Heart left ventricle (tissue), 16 donors: ENCODE results near the gene SOX8. TPM values are rescaled to one million over a fixed set of nuclear protein-coding genes. Genes with fewer than 3 reads are reported as not detected.
"Not testable (repeated sequence)": the region's sequence is repeated elsewhere in the genome, so short reads cannot be mapped to it uniquely, and the experiment has no call there.

Experiments used
- ATAC-seq, 4 donors: fragments of 200-7000 bp; cut with Tn5 transposase; one replicate each; pipeline ENCODE4 v1.9.1; 2020 to 2022; ENCODE audit warnings: moderate library complexity in 4 of 4, mild to moderate bottlenecking in 3 of 4, moderate number of reproducible peaks in 1 of 4
- DNase-seq, 5 donors: peaks; one replicate each; pipeline ENCODE4 v3.0.0-alpha.2; 2020
- H3K27ac ChIP-seq, 12 donors: fragments of 200-600 bp; sonication (generic) in 4 of 12; one replicate each; pipeline versions ENCODE4 v1.5.0 to v1.8.0; 2016 to 2022; ENCODE audit warnings: mild to moderate bottlenecking in 2 of 12
- H3K27me3 ChIP-seq, 9 donors: fragments of 200-600 bp; sonication (generic) in 2 of 9; one replicate each; pipeline versions ENCODE4 v1.5.1 to v1.8.0; 2016 to 2022; ENCODE audit warnings: mild to moderate bottlenecking in 3 of 9
- H3K36me3 ChIP-seq, 9 donors: fragments of 200-600 bp; sonication (generic) in 2 of 9; one replicate each; pipeline versions ENCODE4 v1.5.0 to v1.8.0; 2018 to 2022; ENCODE audit warnings: mild to moderate bottlenecking in 2 of 9
- H3K4me1 ChIP-seq, 12 donors: fragments of 200-600 bp; sonication (generic) in 4 of 12; one replicate each; pipeline versions ENCODE4 v1.5.0 to v1.8.0; 2016 to 2022; ENCODE audit warnings: mild to moderate bottlenecking in 3 of 12
- H3K4me3 ChIP-seq, 12 donors: fragments of 200-600 bp; sonication (generic) in 4 of 12; one replicate each; pipeline versions ENCODE4 v1.5.0 to v1.8.0; 2017 to 2022; ENCODE audit warnings: mild to moderate bottlenecking in 9 of 12, moderate library complexity in 4 of 12
- H3K9me3 ChIP-seq, 12 donors: fragments of 200-600 bp; sonication (generic) in 4 of 12; one replicate each; pipeline versions ENCODE4 v1.5.0 to v1.8.0; 2016 to 2022; ENCODE audit warnings: mild to moderate bottlenecking in 1 of 12
- POLR2A ChIP-seq, 2 donors: fragments of 450-650 bp; IDR thresholded peaks; one replicate each; pipeline ENCODE4 v1.6.1; 2017; ENCODE audit warnings: antibody characterized with exemption in 2 of 2, mild to moderate bottlenecking in 2 of 2, moderate library complexity in 2 of 2
- WGBS, 4 donors: extraction: QIAGEN DNeasy Blood & Tissue Kit in 2 of 4; methylation state at CpG; one replicate each; pipeline versions ENCODE4 v1.1.5 to v1.1.7; 2013 to 2018; 5-methylcytosine and 5-hydroxymethylcytosine counted together
- intact Hi-C, 10 donors: fragments of 100-400 bp; cut with DNase I; formaldehyde crosslinking; loops; one replicate each; pipeline versions ENCODE4 v1.11.1 to v1.14.2; 2022
- polyA plus RNA-seq, 2 donors: library from polyadenylated mRNA; stranded (reverse); fragments of 200-250 nt; gene quantifications; one replicate each; pipeline ENCODE4 v1.2.3, GENCODE V29; 2013
- total RNA-seq, 9 donors: library from RNA; depleted of rRNA in 2 of 9; stranded (reverse); fragments of >200 nt in 2 of 9; fragmentation: NEBNext Ultra II Directional in 3 of 9; extraction: Animal tissue kit (Norgen Biotek cat#: 25700) in 3 of 9; gene quantifications; one replicate each; pipeline versions ENCODE4 v1.1.0 to v1.2.4, GENCODE V29; 2016 to 2023
- TF ChIP-seq, protein P1 (sequence below), 12 donors: fragments of 200-600 bp; sonication (generic) in 4 of 12; IDR thresholded peaks; one replicate each; pipeline versions ENCODE4 v1.5.0 to v1.8.0; 2018 to 2022; ENCODE audit warnings: antibody characterized with exemption in 12 of 12, mild to moderate bottlenecking in 5 of 12
- donor health status: ischemic (EF 13 %, LVEDD 7.1; RV severe dilation, severe dysfunction).
- donor health status: healthy with polysubstance abuse.
- donor health status: DM: no; HTN: yes; CAD: no.
- donor health status: DM: no; HTN: no; CAD: no.
- donor health status: ischemic (EF 25% LVEDD 6.9; RV normal size, moderate dysfunction).
- donor health status: ischemic (EF 25% LVEDD 5.7; RV mildly dilated, moderate dysfunction).
- donor health status: healthy.
- donor health status: DM: yes; HTN: yes; CAD: no.
- donor health status: ischemic (EF 35%, LVEDD 5.7; RV mildly dilated, moderate dysfunction).
- donor health status: nonischemic (EF 11% LVEDD 7.7; RV severe dilation, severe dysfunction).
- donor health status: DM: yes; HTN: yes; CAD: no.
- donor health status: PGD.
- donor health status: ischemic (EF 29% LVEDD 5.4; RV normal size, mild dysfunction).
- donor health status: nonischemic (EF 23%, LVEDD 6.1; RV moderate dilation, normal function).

SOX8 gene
- total and polyA plus RNA-seq, 11 donors: 0.44 to 1.3 (median 0.77) TPM

DNA sequence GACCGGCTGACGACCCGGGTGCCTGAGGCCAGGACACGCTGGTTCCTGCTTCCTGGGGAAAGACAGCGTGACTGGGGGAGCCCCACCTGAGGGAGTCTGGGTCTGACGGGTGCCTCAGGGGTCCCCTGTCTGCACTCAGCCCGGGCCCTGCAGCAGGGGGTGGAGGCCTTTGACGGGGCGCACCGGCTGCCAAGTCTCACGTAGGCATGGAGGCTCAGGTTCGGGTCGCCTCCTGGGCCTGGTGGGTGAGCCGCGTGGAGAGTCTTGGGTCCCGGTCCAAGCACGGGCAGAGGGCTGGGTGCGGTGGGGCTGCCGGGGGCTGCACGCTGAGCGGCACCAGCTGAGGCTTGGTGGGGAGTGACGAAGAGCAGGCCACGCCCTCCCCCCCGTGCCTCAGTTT is 40.9 kb downstream of the SOX8 start:
- H3K9me3 ChIP-seq: no peaks in the 10 kb centered on the region
- H3K36me3 ChIP-seq: no peaks in the 10 kb centered on the region
- no peak for ATAC-seq
- no peak for DNase-seq
- H3K27ac ChIP-seq: no peak overlapping the region
- peaks cover 0 to 26% (median 3%) of the 10 kb centered on the region in 12 donors for H3K4me1 ChIP-seq
- WGBS, 4 donors: 66 to 85% (median 74%) methylated on average over 6 to 24 of the region's 24 CpGs
- TF ChIP-seq, protein P1, sequence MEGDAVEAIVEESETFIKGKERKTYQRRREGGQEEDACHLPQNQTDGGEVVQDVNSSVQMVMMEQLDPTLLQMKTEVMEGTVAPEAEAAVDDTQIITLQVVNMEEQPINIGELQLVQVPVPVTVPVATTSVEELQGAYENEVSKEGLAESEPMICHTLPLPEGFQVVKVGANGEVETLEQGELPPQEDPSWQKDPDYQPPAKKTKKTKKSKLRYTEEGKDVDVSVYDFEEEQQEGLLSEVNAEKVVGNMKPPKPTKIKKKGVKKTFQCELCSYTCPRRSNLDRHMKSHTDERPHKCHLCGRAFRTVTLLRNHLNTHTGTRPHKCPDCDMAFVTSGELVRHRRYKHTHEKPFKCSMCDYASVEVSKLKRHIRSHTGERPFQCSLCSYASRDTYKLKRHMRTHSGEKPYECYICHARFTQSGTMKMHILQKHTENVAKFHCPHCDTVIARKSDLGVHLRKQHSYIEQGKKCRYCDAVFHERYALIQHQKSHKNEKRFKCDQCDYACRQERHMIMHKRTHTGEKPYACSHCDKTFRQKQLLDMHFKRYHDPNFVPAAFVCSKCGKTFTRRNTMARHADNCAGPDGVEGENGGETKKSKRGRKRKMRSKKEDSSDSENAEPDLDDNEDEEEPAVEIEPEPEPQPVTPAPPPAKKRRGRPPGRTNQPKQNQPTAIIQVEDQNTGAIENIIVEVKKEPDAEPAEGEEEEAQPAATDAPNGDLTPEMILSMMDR (IDR thresholded peaks at IDR 0.05): no peak
- TF ChIP-seq POLR2A (IDR thresholded peaks at IDR 0.05): no peak
- intact Hi-C loops: no loop called here
- H3K4me3 ChIP-seq: no peak overlapping the region
- peaks cover 0 to 53% (median 15%) of the 10 kb centered on the region in 9 donors for H3K27me3 ChIP-seq

DNA sequence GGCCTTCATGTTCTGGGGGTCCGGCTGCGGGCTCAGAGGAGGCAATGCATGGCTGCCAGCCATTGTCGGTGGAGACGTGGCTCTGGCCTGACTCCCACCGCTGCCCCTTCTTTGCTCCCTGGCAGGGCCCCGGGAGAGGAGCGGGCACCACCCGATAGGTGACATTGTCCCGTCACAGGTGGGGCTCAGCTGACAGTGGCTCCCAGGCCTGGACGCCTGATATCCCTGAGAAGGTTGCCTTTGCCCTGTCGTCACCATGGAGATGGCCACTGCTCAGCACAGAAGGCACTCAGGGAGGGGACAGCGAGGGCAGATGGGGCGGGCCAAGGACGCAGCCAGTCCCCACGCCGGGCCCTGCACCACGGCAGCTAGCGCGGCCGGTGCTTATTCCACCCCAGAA is 42.6 kb downstream of the SOX8 start:
- intact Hi-C loops: no loop called here
- H3K4me1 ChIP-seq: peaks cover 0 to 33% (median 0%) of the 10 kb centered on the region in 12 donors
- no peaks in the 10 kb centered on the region for H3K9me3 ChIP-seq
- WGBS, 4 donors: 68 to 84% (median 76%) methylated on average over 16 to 20 of the region's 20 CpGs
- H3K27me3 ChIP-seq: peaks cover 2 to 68% (median 22%) of the 10 kb centered on the region in 9 donors
- ATAC-seq: no peak
- no peak for TF ChIP-seq POLR2A (IDR thresholded peaks at IDR 0.05)
- TF ChIP-seq, protein P1 (IDR thresholded peaks at IDR 0.05): no peak
- DNase-seq: no peak
- H3K36me3 ChIP-seq: no peaks in the 10 kb centered on the region
- H3K27ac ChIP-seq: no peak overlapping the region
- H3K4me3 ChIP-seq: no peak overlapping the region

DNA sequence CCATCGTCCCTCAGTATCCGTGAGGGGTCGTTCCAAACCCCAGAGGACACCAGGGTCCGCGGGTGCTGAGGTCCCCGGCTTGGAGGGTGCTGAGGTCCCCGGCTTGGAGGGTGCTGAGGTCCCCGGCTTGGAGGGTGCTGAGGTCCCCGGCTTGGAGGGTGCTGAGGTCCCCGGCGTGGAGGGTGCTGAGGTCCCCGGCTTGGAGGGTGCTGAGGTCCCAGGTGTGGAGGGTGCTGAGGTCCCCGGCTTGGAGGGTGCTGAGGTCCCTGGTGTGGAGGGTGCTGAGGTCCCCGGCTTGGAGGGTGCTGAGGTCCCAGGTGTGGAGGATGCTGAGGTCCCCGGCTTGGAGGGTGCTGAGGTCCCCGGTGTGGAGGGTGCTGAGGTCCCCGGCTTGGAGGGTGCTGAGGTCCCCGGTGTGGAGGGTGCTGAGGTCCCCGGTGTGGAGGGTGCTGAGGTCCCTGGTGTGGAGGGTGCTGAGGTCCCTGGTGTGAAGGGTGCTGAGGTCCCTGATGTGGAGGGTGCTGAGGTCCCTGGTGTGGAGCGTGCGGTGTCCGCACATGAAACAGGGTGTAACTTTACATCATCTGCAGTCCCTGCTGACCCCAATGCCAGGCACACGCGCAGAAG is 43.7 kb downstream of the SOX8 start:
- H3K4me1 ChIP-seq: peaks cover 0 to 27% (median 0%) of the 10 kb centered on the region in 12 donors
- intact Hi-C loops, ATAC-seq, H3K27ac ChIP-seq, H3K36me3 ChIP-seq, H3K4me3 ChIP-seq, H3K9me3 ChIP-seq: not testable (repeated sequence)
- DNase-seq: peak in 3 of 5 donors; percentile 36 to 84 (median 58)
- peaks cover 5 to 66% (median 23%) of the 10 kb centered on the region in 9 donors for H3K27me3 ChIP-seq
- 65 to 73% (median 70%) methylated on average over 19 to 24 of the region's 24 CpGs for WGBS, 4 donors

DNA sequence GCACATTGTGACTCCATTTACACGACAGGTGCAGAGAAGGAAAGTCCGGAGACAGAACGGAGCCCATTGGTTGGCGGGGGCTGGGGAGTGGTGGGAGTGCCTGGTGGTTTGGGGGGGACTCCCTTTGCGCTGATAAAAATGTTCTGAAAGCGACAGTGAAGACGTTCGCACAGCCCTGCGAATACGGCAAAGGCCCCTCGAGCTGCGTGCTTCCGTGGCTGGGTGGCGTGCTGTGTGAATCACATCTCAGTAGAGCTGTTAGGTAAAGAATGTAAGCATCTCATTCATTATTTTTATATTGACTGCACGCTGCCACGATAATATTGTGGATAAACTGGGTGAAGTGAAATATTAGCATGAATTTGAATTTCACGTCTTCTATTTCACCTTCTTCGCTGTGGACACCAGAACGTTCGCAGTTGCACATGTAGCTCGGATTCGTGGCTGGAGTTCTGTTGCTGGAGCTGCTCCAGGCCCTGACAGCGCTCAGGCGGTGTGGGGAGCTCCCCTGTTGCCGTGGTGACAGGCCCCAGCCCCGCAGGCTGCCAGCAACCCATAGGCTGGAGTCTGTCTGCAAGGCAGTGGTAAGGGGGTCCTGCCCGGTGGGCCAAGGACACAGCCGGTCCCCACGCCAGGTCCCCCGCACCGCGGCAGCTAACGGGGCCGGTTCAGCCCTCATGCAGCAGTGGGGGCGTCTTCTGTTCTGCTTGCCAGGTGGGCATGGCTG is 44.6 kb downstream of the SOX8 start:
- no peak overlapping the region for H3K4me3 ChIP-seq
- no peak overlapping the region for H3K27ac ChIP-seq
- TF ChIP-seq, protein P1 (IDR thresholded peaks at IDR 0.05): no peak
- no peak for TF ChIP-seq POLR2A (IDR thresholded peaks at IDR 0.05)
- WGBS, 4 donors: 70 to 77% (median 74%) methylated on average over 32 to 35 of the region's 35 CpGs
- peaks cover 0 to 27% (median 0%) of the 10 kb centered on the region in 12 donors for H3K4me1 ChIP-seq
- ATAC-seq (no peak), DNase-seq (no peak)
- no peaks in the 10 kb centered on the region for H3K36me3 ChIP-seq
- H3K9me3 ChIP-seq: no peaks in the 10 kb centered on the region
- intact Hi-C loops: no loop called here
- H3K27me3 ChIP-seq: peaks cover 5 to 68% (median 24%) of the 10 kb centered on the region in 9 donors
